Measurements from ENCODE around the gene INA.
A peak's percentile ranks its signal among the peaks of the same experiment; 100 is the strongest.
"Not testable (repeated sequence)": the region's sequence is repeated elsewhere in the genome, so short reads cannot be mapped to it uniquely, and the experiment has no call there.

The INA gene

GRCh38 chr10:103276896-103277712 lies at the start of gene INA:
Gene INA, plus strand, starts transcription at chr10:103277138. Its CDS starts 74 bp downstream, at chr10:103277212.
- DNase-seq (ENCODE audit: low read depth), result peak; percentile 17

GRCh38 chr10:103227416-103227815 lies 49.5 kb upstream of the INA start:
- peak; percentile 72 for DNase-seq (ENCODE audit: low read depth)

GRCh38 chr10:103231047-103231551 lies 45.8 kb upstream of the INA start:
- DNase-seq (ENCODE audit: low read depth), result peak; percentile 96

- DNase-seq (ENCODE audit: low read depth), result no peak
Measured at GRCh38 chr10:103232131-103232673, 44.7 kb upstream of the INA start.

GRCh38 chr10:103232772-103233488 lies 44.0 kb upstream of the INA start:
- peak; percentile 66 for DNase-seq (ENCODE audit: low read depth)

- DNase-seq (ENCODE audit: low read depth), result no peak
Measured at GRCh38 chr10:103235775-103236174, 41.2 kb upstream of the INA start.

- DNase-seq (ENCODE audit: low read depth), result peak; percentile 55
Measured at GRCh38 chr10:103238506-103239252, 38.3 kb upstream of the INA start.

GRCh38 chr10:103241262-103242011 lies 35.5 kb upstream of the INA start:
- no peak for DNase-seq (ENCODE audit: low read depth)

- peak; percentile 73 for DNase-seq (ENCODE audit: low read depth)
Measured at GRCh38 chr10:103244666-103245271, 32.2 kb upstream of the INA start.

GRCh38 chr10:103245587-103245986 lies 31.4 kb upstream of the INA start, which contains the start of gene RPEL1:
Gene RPEL1, plus strand, starts transcription at chr10:103245887. Its CDS starts 110 bp downstream, at chr10:103245997.
- DNase-seq (ENCODE audit: low read depth), result not testable (repeated sequence)

GRCh38 chr10:103246324-103246723 lies 30.6 kb upstream of the INA start:
- DNase-seq (ENCODE audit: low read depth), result no peak

- no peak for DNase-seq (ENCODE audit: low read depth)
Measured at GRCh38 chr10:103254113-103254512, 22.8 kb upstream of the INA start.

GRCh38 chr10:103254538-103255325 lies 22.2 kb upstream of the INA start:
- peak; percentile 52 for DNase-seq (ENCODE audit: low read depth)

GRCh38 chr10:103256613-103257012 lies 20.3 kb upstream of the INA start:
- no peak for DNase-seq (ENCODE audit: low read depth)

- no peak for DNase-seq (ENCODE audit: low read depth)
Measured at GRCh38 chr10:103257812-103258211, 19.1 kb upstream of the INA start.

- DNase-seq (ENCODE audit: low read depth), result not testable (repeated sequence)
Measured at GRCh38 chr10:103258928-103259327, 18.0 kb upstream of the INA start.

- DNase-seq (ENCODE audit: low read depth), result no peak
Measured at GRCh38 chr10:103259989-103260388, 16.9 kb upstream of the INA start.

- peak; percentile 9 for DNase-seq (ENCODE audit: low read depth)
Measured at GRCh38 chr10:103262229-103262628, 14.7 kb upstream of the INA start.

- peak; percentile 72 for DNase-seq (ENCODE audit: low read depth)
Measured at GRCh38 chr10:103265717-103266329, 11.1 kb upstream of the INA start.
